RWPE2 (cell line): ENCODE results near the gene CEP97.

Experiments
- ATAC-seq: fragments of 200-7000 bp; cut with Tn5 transposase; 3 replicates; pipeline ENCODE4 v1.9.1; 2021; ENCODE audit warnings: low read depth
- DNase-seq: peaks from one replicate; pipeline ENCODE4 v3.0.0-alpha.2; 2020; ENCODE audit warnings: low spot score
- H3K27ac ChIP-seq: fragments of 450-650 bp; 2 replicates; pipeline ENCODE4 v1.5.1; 2017; ENCODE audit warnings: mild to moderate bottlenecking; ENCODE audit not compliant: poor library complexity, severe bottlenecking
- H3K27me3 ChIP-seq: fragments of 250-450 bp; sonication (Bioruptor Pico); 2 replicates; pipeline ENCODE4 v1.5.1; 2021; ENCODE audit warnings: mild to moderate bottlenecking, moderate library complexity; ENCODE audit not compliant: insufficient read depth, poor library complexity, severe bottlenecking
- H3K36me3 ChIP-seq: fragments of 250-450 bp; sonication (Bioruptor Pico); 2 replicates; pipeline ENCODE4 v1.5.1; 2020; ENCODE audit warnings: low read depth, mild to moderate bottlenecking, moderate library complexity
- H3K4me1 ChIP-seq: fragments of 250-450 bp; sonication (Bioruptor Pico); 2 replicates; pipeline ENCODE4 v1.5.1; 2021; ENCODE audit warnings: mild to moderate bottlenecking, moderate library complexity; ENCODE audit not compliant: insufficient read depth, poor library complexity, severe bottlenecking
- H3K4me3 ChIP-seq: fragments of 250-450 bp; sonication (Bioruptor Pico); 2 replicates; pipeline ENCODE4 v1.5.1; 2021; ENCODE audit warnings: mild to moderate bottlenecking, moderate library complexity; ENCODE audit not compliant: severe bottlenecking
- H3K9me3 ChIP-seq: fragments of 250-450 bp; sonication (Bioruptor Pico); 2 replicates; pipeline ENCODE4 v1.5.1; 2021; ENCODE audit warnings: mild to moderate bottlenecking, moderate library complexity; ENCODE audit not compliant: severe bottlenecking
- CTCF ChIP-seq: fragments of 450-650 bp; IDR thresholded peaks from one replicate; pipeline ENCODE4 v1.5.1; 2017; ENCODE audit warnings: mild to moderate bottlenecking, moderate library complexity; ENCODE audit not compliant: poor library complexity, severe bottlenecking

The CEP97 gene

DNA sequence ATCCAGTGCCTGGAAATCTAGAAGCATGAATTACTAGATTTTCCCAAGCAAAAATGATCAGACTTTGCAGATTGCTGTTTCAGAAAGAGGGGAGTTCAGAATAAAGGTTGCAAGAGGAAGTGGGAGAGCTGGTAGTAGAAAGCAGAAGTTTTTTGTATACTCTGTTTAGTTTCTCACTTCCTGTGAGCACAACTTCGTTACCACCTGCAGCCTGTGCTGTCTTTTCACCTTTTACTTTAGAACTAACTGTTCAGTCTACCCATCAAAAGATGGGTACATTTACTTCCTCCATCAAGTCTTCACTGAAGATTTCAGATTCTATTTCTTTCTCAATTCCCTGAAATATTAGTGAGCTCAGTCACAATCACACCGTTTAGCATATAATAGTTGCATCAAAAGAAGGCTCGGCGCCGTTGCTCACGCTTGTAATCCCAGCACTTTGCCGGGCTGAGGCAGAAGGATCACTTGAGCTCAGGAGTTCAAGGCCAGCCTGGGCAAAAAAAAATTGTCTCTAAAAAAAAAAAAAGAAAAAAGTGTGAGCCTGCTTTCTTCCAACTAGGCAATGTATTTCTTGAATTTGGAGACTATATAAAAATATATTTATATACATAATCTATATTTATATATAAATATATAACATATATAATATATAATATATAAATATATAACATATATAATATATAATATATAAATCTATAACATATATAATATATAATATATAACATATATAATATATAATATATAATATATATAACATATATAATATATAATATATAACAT lies 1.8 kb upstream of the CEP97 start:
- ATAC-seq, result no peak
- Histone ChIP-seq H3K4me3 (no peak overlapping the region), H3K27ac (peak overlapping the region; percentile 74), H3K36me3 (peaks cover 17% of the 10 kb centered on the region), H3K27me3 (no peaks in the 10 kb centered on the region), H3K9me3 (no peaks in the 10 kb centered on the region), H3K4me1 (peaks cover 39% of the 10 kb centered on the region)
- no peak for DNase-seq
- TF ChIP-seq CTCF, result no peak

GRCh38 chr3:101725194-101725889 lies 928 bp downstream of the CEP97 start:
- H3K36me3 ChIP-seq, result peaks cover 41% of the 10 kb centered on the region
- H3K9me3 ChIP-seq, result no peaks in the 10 kb centered on the region
- H3K27ac ChIP-seq, result peak overlapping the region; percentile 58
- ATAC-seq, result no peak
- no peak for DNase-seq
- H3K4me3 ChIP-seq, result peak overlapping the region; percentile 76
- peaks cover 30% of the 10 kb centered on the region for H3K4me1 ChIP-seq
- TF ChIP-seq CTCF, result no peak
- H3K27me3 ChIP-seq, result no peaks in the 10 kb centered on the region

GRCh38 chr3:101725890-101726275 lies 1.5 kb downstream of the CEP97 start:
- Histone ChIP-seq H3K9me3 (no peaks in the 10 kb centered on the region), H3K4me1 (peaks cover 27% of the 10 kb centered on the region), H3K36me3 (peaks cover 45% of the 10 kb centered on the region), H3K27ac (no peak overlapping the region), H3K27me3 (no peaks in the 10 kb centered on the region), H3K4me3 (peak overlapping the region; percentile 76)
- DNase-seq, result no peak
- TF ChIP-seq CTCF, result no peak
- no peak for ATAC-seq

DNA sequence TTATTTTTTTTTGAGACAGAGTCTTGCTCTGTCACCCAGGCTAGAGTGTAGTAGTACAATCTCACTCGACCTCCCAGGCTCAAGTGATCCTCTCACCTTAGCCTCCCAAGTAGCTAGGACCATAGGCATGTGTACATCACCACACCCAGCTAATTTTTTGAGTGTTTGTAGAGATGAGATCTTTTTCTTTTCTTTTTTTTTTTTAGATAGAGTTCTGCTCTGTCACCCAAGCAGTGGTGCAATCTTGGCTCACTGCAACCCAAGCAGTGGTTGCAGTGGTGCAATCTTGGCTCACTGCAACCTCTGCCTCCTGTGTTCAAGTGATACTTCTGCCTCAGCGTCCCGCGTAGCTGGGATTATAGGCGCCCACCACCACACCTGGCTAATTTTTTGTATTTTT lies 5.2 kb downstream of the CEP97 start:
- TF ChIP-seq CTCF, result no peak
- no peak overlapping the region for H3K4me3 ChIP-seq
- H3K27ac ChIP-seq, result no peak overlapping the region
- H3K36me3 ChIP-seq, result peaks cover 80% of the 10 kb centered on the region
- no peaks in the 10 kb centered on the region for H3K9me3 ChIP-seq
- H3K4me1 ChIP-seq, result peaks cover 7% of the 10 kb centered on the region
- no peaks in the 10 kb centered on the region for H3K27me3 ChIP-seq
- DNase-seq (no peak), ATAC-seq (no peak)

- Histone ChIP-seq H3K9me3 (no peaks in the 10 kb centered on the region), H3K4me1 (peaks cover 6% of the 10 kb centered on the region), H3K27ac (no peak overlapping the region), H3K36me3 (peaks cover 92% of the 10 kb centered on the region), H3K27me3 (no peaks in the 10 kb centered on the region), H3K4me3 (no peak overlapping the region)
- ATAC-seq (no peak), DNase-seq (no peak)
- TF ChIP-seq CTCF, result no peak
These were observed 6.4 kb downstream of the CEP97 start for GRCh38 chr3:101730839-101731238.
